Measurements from ENCODE around the gene ZNF576.
"Not testable (repeated sequence)": the region's sequence is repeated elsewhere in the genome, so short reads cannot be mapped to it uniquely, and the experiment has no call there.

ZNF576 gene

GRCh38 chr19:43626838-43627237 lies 30.4 kb downstream of the ZNF576 start:
- DNase-seq (ENCODE audit: low spot score), result no peak

DNA sequence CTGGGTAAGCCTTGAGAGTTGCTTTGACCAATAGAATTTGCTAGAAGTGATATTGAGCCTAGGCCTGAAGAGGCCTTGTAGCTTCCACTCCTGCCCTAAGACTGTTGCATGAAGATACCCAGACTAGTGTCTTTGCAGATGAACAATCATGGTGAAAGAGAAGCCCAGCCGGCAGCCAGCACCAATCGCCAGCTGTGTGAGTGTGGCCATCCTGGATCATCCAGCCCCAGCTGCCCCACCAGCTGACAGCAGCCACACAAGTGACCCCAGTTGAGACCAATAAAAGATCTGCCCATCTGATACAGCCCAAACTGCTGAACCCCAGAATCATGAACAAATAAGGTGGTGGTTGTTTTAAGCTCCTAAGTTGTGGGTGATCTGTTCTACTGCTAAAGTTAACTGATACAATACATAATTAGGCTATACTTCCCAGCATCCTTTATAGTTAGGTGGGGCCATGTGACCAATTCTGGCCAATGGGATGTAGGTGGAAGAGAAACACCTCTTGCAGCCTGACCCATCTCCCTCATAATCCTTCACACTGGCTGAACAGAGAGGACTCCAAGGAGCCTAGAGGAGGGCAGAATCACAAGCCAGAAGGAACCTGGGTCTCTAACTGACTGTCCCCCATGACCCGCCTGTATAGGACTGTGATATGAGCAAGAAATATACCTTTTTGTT lies 32.4 kb downstream of the ZNF576 start:
- no peak for DNase-seq (ENCODE audit: low spot score)

DNA sequence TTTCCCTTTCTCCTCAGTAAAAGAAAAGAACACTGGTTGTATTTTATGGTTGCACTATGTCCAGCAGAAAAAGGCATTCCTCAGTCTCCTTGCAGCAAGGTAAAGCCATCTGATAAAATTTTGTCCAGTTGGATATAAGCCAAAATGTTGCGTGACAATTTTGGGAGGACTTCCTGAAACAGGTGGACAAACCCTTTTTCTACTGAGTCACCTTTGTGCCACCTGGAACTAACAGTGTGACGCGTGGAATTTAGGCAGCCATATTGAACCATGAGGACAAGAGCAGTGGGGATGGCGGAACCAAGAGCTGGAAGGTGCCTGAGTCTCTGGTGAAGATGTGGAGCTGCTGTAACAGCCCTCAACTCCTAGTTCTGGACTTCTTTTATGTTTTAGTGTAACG lies 35.1 kb downstream of the ZNF576 start:
- DNase-seq (ENCODE audit: low spot score), result no peak

- no peak for DNase-seq (ENCODE audit: low spot score)
Observed at GRCh38 chr19:43633520-43633919, 37.1 kb downstream of the ZNF576 start.

DNA sequence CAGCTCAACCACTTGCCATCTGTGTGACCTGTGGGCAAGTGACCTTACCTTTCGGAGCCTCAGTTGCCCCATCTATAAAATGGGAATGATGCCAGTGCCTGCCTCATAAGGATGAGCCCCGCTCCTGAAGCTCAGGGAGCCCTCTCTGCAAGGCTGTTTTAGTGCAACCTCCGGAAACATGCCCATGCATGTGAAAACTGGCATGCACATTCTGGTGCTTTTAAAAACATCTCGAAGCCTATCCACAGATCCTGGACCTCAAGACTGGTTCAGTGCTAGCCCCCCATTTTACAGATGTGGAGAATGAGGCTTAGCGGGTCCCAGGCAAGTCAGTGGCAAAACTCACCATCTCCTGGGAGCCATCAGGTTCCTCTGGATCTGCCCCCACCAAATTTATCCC lies 37.7 kb downstream of the ZNF576 start:
- DNase-seq (ENCODE audit: low spot score), result no peak

DNA sequence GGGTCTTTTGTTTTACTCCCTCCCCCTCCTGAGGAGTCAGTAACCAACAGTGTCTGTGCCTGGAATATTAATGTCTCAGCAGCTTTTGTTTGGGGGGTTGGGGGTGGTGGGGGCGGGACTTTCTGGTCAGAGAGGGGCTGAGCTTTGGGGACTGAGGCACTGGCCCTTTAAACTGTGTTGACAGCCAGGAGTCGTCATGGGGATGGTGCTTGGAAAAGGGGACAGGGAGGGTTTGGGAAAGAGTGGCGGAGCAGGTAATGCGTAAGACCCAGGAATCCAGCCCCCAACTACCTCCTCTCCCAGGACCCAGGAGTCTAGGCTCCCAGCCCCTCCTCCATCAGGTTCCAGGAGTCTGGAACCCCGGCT lies 38.1 kb downstream of the ZNF576 start:
- no peak for DNase-seq (ENCODE audit: low spot score)

DNA sequence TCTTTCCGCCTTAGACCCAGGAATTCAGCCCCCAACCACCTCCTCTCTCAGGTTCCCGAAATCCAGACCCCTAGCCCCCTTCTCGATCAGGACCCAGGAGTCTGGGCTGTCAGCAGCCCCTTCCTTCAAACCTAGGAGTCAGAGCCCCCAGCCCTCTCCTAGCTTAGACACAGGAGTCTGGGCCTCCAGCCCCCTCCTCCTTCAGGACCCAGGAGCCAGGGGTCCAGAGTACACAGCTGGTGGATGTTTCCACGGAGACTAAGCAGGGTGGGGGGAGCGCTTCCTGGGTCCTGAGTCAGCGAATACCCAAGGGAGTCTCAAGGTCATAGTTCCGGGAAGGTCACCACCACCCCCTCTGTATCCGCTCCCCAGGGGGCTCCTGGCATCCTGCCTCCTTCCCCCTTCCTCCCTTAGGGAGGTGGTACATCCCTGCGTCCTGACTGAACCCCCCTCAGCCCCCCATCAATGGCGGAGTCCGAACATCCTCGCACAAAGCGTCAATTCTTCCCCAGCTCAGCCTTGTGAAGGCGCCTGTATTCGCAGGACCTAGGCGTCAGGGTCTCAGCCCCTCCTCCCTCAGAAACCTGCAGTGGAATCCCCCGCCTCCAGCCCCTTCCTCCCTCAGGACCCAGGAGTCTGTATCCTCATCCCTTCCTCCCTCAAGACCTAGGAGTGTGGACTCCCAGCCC lies 38.6 kb downstream of the ZNF576 start:
- no peak for DNase-seq (ENCODE audit: low spot score)

- not testable (repeated sequence) for DNase-seq (ENCODE audit: low spot score)
Observed at GRCh38 chr19:43635561-43635940, 39.2 kb downstream of the ZNF576 start.

DNA sequence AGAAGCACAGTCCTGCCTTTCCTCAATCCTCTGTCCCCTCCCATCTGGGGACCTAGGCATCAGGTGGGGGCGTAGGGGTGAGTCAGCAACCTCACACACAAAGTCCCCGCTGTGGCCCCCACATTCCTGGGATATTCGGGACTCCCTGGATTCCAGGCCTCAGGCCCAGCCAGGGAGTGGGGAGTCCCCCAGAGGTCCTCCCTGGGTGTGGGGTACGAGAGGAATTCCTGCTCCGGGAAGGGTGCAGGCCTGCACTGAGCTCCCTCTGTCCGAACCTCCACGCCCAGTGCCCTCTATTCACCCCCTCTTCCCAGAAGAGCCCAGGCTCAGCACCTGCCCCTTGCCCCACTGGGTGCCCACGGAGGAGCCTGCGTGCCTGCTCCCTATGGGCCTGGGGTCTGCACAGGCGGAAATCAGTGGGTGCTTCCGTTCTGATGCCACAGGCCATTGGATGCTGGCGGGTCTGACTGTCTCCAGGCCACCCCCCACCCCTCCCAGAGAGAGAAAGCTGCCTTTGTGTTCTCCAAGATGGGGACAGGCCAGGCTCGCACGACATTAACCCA lies 39.8 kb downstream of the ZNF576 start:
- no peak for DNase-seq (ENCODE audit: low spot score)

DNA sequence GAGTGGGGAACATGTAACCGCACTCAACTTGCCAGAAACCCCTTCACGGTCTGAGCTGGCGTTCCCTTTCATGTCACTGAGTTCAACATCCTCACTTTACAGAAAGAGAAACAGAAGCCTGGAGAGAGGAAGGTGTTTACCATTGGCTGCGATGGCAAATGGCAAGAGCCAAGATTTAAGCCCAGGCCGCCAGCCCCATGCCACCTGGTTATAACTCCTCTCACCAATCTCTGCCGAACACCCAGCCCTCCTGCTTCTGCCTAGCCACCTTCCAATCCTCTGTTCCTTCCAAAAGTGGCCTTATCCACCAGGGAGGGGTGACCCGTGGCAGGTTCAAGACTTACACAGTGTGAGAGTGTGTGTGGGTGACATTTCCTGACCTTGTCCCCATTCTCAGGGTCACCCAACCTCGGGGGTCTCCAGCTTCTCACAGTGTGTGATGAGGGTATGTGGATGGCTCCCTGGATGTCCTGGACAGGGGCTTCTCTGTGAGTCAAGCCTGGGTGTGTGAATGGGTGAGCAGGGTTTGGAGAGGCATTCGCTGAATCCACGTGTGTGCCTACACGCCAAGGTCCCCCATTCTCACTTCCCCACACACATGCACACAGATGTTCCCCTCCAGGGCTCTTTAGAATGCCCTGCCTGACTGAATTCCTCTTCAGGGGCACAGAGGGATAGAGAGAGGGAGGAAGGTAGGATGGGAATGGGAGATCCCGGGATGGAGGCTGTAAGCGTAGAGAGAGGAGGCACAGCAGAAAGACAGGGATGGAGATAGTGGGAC lies 42.0 kb downstream of the ZNF576 start:
- DNase-seq (ENCODE audit: low spot score), result no peak

DNA sequence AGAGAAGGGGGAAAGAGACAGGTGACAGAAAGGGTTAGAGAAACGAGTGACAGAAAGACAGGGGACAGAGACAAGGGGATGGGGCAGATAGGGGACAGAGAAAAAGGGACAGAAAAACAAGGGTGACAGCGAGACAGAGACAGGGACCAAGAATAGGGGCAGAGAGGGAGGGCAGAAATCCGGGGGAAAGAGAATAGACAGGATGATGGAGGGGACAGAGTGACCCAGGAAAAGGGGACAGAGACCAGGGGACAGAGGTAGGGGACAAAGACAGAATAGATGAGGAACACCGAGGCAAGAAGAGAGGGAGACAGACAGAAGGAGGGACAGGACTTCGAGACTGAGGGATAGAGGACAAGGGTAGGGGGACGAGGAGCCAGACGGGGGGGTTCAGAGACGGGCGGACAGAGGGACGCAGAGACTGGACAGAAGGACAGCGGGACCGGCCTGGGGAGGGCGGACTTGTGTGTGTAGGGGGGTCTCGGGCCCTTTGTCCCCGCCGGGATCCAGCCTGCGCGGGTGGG lies 42.7 kb downstream of the ZNF576 start:
- DNase-seq (ENCODE audit: low spot score), result no peak

- DNase-seq (ENCODE audit: low spot score), result peak; percentile 32
Observed at GRCh38 chr19:43639519-43640423, 43.4 kb downstream of the ZNF576 start, which contains the start of gene CADM4. Gene CADM4, minus strand, starts transcription at chr19:43639850. Its CDS starts 60 bp downstream, at chr19:43639790.

DNA sequence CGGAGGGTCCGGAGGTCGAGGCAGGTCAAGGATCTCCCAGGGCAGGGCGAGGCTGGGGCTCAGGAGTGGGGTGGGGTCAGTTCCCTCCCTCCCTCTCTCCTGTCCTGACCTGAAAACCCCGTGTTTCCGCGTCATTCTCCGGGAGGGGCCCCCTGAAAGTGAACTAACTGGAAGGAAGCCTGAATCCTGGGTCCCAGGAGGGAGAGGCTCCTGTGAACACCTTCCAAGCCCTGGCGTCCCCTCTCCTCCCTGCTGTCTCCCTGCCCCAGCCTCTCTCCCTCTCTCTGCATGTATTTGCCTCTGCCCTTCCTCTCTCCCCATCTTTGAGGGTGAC lies 44.0 kb downstream of the ZNF576 start:
- no peak for DNase-seq (ENCODE audit: low spot score)

- no peak for DNase-seq (ENCODE audit: low spot score)
Observed at GRCh38 chr19:43641333-43641732, 44.9 kb downstream of the ZNF576 start.

GRCh38 chr19:43642531-43642930 lies 46.1 kb downstream of the ZNF576 start:
- no peak for DNase-seq (ENCODE audit: low spot score)

DNA sequence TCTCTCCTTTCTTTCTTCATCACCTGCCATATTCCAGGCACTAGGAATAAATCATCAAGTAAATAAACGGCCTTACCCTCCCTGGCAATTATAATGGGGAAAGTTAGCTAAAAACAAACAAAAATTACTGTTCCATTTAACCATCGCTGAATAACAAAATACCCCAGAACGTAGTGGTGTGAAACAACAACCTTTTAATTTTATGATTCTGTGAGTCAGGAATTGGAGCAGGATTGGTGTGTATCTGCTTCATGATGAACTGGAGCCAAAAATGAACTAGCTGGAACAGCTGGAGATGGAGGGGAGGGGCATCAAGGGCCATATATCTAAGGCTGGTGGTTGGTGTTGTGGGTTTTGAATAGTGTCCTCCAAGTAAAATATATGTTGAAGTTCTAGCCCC lies 46.9 kb downstream of the ZNF576 start:
- DNase-seq (ENCODE audit: low spot score), result no peak

DNA sequence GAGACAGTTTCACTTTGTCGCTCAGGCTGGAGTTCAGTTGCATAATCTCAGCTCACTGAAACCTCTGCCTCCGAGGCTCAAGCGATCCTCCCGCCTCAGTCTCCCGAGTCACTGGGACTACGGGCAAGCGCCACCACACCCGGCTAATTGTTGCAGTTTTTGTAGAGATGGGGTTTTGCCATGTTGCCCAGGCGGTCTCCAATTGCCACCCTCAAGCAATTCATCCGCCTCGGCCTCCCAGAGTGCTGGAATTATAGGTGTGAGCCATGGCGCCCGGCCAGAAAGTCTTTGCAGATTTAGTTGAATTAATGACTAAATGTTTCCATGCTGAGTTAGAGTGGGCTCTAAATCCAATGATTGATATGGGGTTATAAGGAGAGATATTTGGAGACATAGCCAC lies 47.8 kb downstream of the ZNF576 start:
- no peak for DNase-seq (ENCODE audit: low spot score)

DNA sequence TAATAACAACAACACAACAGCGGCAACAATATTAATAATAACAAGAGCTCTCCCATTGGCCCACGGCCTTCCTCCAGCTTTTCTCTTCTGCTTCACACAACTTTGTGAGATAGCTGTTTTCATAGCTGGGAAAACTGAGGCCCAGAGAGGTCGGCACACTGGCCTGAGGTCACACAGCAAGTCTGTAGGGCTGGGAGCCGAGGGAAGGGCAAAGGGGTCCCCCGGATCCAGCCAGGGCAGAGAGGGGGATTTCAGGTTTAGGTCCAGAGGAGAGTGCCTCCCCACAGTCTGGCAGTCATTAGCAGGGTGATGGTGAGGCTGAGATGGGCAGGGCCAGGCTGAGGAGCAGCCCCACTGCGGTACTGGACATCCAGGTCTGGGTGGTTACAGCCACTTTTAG lies 52.2 kb downstream of the ZNF576 start:
- no peak for DNase-seq (ENCODE audit: low spot score)

- DNase-seq (ENCODE audit: low spot score), result no peak
Observed at GRCh38 chr19:43649514-43649913, 53.1 kb downstream of the ZNF576 start.

DNA sequence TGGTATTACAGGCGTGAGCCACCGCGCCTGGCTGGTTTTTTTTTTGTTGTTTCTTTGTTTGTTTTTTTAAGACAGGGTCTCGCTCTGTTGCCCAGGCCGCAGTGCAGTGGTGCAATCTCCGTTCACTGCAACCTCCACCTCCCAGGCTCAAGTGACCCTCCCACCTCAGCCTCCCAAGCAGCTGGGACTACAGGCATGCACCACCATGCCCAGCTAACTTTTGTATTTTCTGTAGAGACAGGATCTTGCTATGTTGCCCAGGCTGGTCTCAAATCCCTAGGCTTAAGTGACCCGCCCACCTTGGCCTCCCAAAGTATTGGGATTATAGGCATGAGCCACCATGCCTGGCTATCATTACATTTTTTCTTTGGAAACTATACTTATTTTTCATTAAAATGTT lies 53.9 kb downstream of the ZNF576 start:
- DNase-seq (ENCODE audit: low spot score), result not testable (repeated sequence)
